ENCODE measurements around the gene CLTCL1. TPM values are rescaled to one million over a fixed set of nuclear protein-coding genes. Genes with fewer than 3 reads are reported as not detected.

Gene CLTCL1
- total and polyA plus RNA-seq, 4 donors = 2.6 to 9.2 (median 4.3) TPM

GRCh38 chr22:19180234-19180633, 111.3 kb downstream of the CLTCL1 start:
- peaks cover 0 to 20% (median 0%) of the 10 kb centered on the region in 5 donors for H3K4me1 ChIP-seq (ENCODE audit: control insufficient read depth in 5 of 5, insufficient read depth in 5 of 5, low read length in 5 of 5)
- no peak overlapping the region for H3K27ac ChIP-seq (ENCODE audit: low read depth in 1 of 2, low read length in 1 of 2)
- no peak overlapping the region for H3K9ac ChIP-seq (ENCODE audit: insufficient read depth in 1 of 2, low read length in 2 of 2)
- no peak for TF ChIP-seq CTCF (IDR thresholded peaks at IDR 0.05; ENCODE audit: control extremely low read depth, extremely low read depth)
- H3K36me3 ChIP-seq (ENCODE audit: control insufficient read depth in 4 of 4, insufficient read depth in 4 of 4, low read length in 4 of 4) = peaks cover 0 to 3% (median 0%) of the 10 kb centered on the region in 4 donors
- 93 to 97% methylated on average over 9 of the region's 9 CpGs for WGBS, 2 donors
- DNase-seq (no peak), ATAC-seq (ENCODE audit: insufficient read depth, low FRiP score) (no peak)
- no peak overlapping the region for H3K4me3 ChIP-seq
- H3K27me3 ChIP-seq (ENCODE audit: control insufficient read depth in 3 of 3, insufficient read depth in 3 of 3, low read length in 2 of 3) = no peaks in the 10 kb centered on the region
- H3K9me3 ChIP-seq (ENCODE audit: control insufficient read depth in 4 of 4, insufficient read depth in 3 of 4, low read length in 3 of 4) = no peaks in the 10 kb centered on the region

- peak overlapping the region; percentile 65 to 69 for H3K27ac ChIP-seq (ENCODE audit: low read depth in 1 of 2, low read length in 1 of 2)
- peaks cover 0 to 21% (median 0%) of the 10 kb centered on the region in 5 donors for H3K4me1 ChIP-seq (ENCODE audit: control insufficient read depth in 5 of 5, insufficient read depth in 5 of 5, low read length in 5 of 5)
- no peak overlapping the region for H3K4me3 ChIP-seq
- ATAC-seq (ENCODE audit: insufficient read depth, low FRiP score) (peak; percentile 73), DNase-seq (peak; percentile 89 to 91 (median 90))
- H3K27me3 ChIP-seq (ENCODE audit: control insufficient read depth in 3 of 3, insufficient read depth in 3 of 3, low read length in 2 of 3) = no peaks in the 10 kb centered on the region
- peak; percentile 63 for TF ChIP-seq CTCF (IDR thresholded peaks at IDR 0.05; ENCODE audit: control extremely low read depth, extremely low read depth)
- H3K9me3 ChIP-seq (ENCODE audit: control insufficient read depth in 4 of 4, insufficient read depth in 3 of 4, low read length in 3 of 4) = no peaks in the 10 kb centered on the region
- 34 to 36% methylated on average over 15 of the region's 15 CpGs for WGBS, 2 donors
- no peak overlapping the region for H3K9ac ChIP-seq (ENCODE audit: insufficient read depth in 1 of 2, low read length in 2 of 2)
- H3K36me3 ChIP-seq (ENCODE audit: control insufficient read depth in 4 of 4, insufficient read depth in 4 of 4, low read length in 4 of 4) = peaks cover 0 to 3% (median 0%) of the 10 kb centered on the region in 4 donors
Measured at GRCh38 chr22:19179497-19180048, 111.9 kb downstream of the CLTCL1 start.

GRCh38 chr22:19178657-19179496, 112.6 kb downstream of the CLTCL1 start, which contains the start of gene SLC25A1:
TSS of gene SLC25A1 (minus strand) at chr22:19178736. CDS start at chr22:19178673, 63 bp downstream.
- Histone ChIP-seq H3K27ac (ENCODE audit: low read depth in 1 of 2, low read length in 1 of 2) (peak within 1 kb of the TSS; percentile 82 to 89), H3K36me3 (ENCODE audit: control insufficient read depth in 4 of 4, insufficient read depth in 4 of 4, low read length in 4 of 4) (peaks cover 0 to 3% (median 0%) of the 10 kb centered on the region in 4 donors), H3K4me1 (ENCODE audit: control insufficient read depth in 5 of 5, insufficient read depth in 5 of 5, low read length in 5 of 5) (peaks cover 0 to 25% (median under 1%) of the 10 kb centered on the region in 5 donors), H3K9ac (ENCODE audit: insufficient read depth in 1 of 2, low read length in 2 of 2) (peak within 1 kb of the TSS; percentile 3 to 5), H3K4me3 (peak within 1 kb of the TSS; percentile 63), H3K27me3 (ENCODE audit: control insufficient read depth in 3 of 3, insufficient read depth in 3 of 3, low read length in 2 of 3) (no peaks in the 10 kb centered on the region), H3K9me3 (ENCODE audit: control insufficient read depth in 4 of 4, insufficient read depth in 3 of 4, low read length in 3 of 4) (no peaks in the 10 kb centered on the region)
- ATAC-seq (ENCODE audit: insufficient read depth, low FRiP score) (peak; percentile 93), DNase-seq (peak; percentile 91 to 94 (median 92))
- no peak for TF ChIP-seq CTCF (IDR thresholded peaks at IDR 0.05; ENCODE audit: control extremely low read depth, extremely low read depth)
- WGBS, 2 donors = 1% methylated on average over 49 to 86 of the region's 86 CpGs
